Brain microvascular endothelial cell (primary cell): ENCODE results near the gene PPRC1.
A peak's percentile ranks its signal among the peaks of the same experiment; 100 is the strongest.

ENCODE experiments used
- DNase-seq: peaks from one replicate; pipeline ENCODE4 v3.0.0-alpha.2; 2020
- H3K27ac ChIP-seq: fragments of 250-450 bp; sonication (Bioruptor Pico); 2 replicates; pipeline ENCODE4 v1.5.1; 2020; ENCODE audit warnings: mild to moderate bottlenecking, moderate library complexity
- H3K27me3 ChIP-seq: fragments of 250-450 bp; sonication (Bioruptor Pico); replicated peaks from 2 replicates; pipeline ENCODE4 v1.5.1; 2020; ENCODE audit warnings: mild to moderate bottlenecking
- H3K36me3 ChIP-seq: fragments of 250-450 bp; sonication (Bioruptor Pico); replicated peaks from 2 replicates; pipeline ENCODE4 v1.5.1; 2020; ENCODE audit warnings: mild to moderate bottlenecking
- H3K4me3 ChIP-seq: 2 replicates; pipeline ENCODE4 v1.5.1; 2011; ENCODE audit warnings: low read depth, mild to moderate bottlenecking, control low read depth, low read length, moderate library complexity
- in situ Hi-C: cut with HindIII; loops from 2 replicates; pipeline ENCODE4 v1.10.0; 2017; ENCODE audit warnings: low sequenced_read_pairs, low pct_ligation_motif_present
- TF ChIP-seq, protein P1 (sequence below): IDR thresholded peaks from 2 replicates; pipeline ENCODE4 v1.5.1; 2011; ENCODE audit warnings: low read depth, mild to moderate bottlenecking, moderate library complexity, low read length, control low read depth, inconsistent platforms; ENCODE audit errors: missing control alignments

Gene PPRC1

DNA sequence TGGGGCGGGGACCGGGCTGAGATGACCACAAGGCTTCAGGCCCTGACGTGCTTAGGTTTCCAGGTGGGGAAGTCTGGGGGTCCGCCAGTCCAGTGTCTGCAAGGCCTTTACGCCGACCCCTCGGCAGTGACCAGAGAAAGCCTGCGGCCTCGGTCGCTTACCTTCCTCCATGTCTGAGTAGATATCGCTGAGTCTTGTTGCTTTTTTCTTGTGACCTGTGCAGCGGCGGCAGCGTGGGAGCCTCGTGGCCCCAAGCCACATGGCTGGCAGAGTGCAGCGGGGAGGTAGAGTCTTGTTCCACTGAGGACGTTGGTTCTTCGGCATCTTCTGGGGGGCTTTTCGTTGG, 19.7 kb downstream of the PPRC1 start:
- H3K27me3 ChIP-seq = no peaks in the 10 kb centered on the region
- peaks cover 39% of the 10 kb centered on the region for H3K36me3 ChIP-seq
- TF ChIP-seq, protein P1, sequence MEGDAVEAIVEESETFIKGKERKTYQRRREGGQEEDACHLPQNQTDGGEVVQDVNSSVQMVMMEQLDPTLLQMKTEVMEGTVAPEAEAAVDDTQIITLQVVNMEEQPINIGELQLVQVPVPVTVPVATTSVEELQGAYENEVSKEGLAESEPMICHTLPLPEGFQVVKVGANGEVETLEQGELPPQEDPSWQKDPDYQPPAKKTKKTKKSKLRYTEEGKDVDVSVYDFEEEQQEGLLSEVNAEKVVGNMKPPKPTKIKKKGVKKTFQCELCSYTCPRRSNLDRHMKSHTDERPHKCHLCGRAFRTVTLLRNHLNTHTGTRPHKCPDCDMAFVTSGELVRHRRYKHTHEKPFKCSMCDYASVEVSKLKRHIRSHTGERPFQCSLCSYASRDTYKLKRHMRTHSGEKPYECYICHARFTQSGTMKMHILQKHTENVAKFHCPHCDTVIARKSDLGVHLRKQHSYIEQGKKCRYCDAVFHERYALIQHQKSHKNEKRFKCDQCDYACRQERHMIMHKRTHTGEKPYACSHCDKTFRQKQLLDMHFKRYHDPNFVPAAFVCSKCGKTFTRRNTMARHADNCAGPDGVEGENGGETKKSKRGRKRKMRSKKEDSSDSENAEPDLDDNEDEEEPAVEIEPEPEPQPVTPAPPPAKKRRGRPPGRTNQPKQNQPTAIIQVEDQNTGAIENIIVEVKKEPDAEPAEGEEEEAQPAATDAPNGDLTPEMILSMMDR = no peak
- peak; percentile 20 for DNase-seq
- peak overlapping the region; percentile 100 for H3K4me3 ChIP-seq
- in situ Hi-C loops = no loop called here
- peak overlapping the region; percentile 95 for H3K27ac ChIP-seq

DNA sequence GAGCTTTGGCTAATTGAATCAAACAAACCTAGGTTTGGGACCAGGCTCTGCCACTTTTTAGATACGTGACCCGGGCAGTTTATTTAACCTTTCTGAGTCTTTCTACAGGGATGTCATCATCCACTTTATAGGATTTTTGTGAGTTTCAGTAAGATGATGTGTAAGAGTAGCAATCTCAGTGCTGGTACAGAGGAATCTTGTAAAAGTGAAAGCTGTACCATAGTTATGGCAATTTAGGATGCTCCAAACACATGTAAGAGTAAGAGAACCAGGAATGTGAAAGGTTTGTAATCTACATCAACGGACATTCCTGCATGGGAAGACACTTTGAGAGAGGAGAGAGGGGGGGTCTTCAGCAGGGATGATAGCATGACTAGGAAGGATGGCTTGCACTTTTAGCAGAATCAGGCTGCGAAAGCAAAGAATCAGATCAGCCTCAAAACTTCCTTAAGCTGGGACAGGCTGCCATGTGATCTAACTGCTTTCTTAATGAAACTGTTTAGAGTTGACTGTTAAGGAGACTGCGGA, 20.3 kb downstream of the PPRC1 start:
- Histone ChIP-seq H3K27ac (peak overlapping the region; percentile 95), H3K4me3 (peak overlapping the region; percentile 100), H3K36me3 (peaks cover 40% of the 10 kb centered on the region), H3K27me3 (no peaks in the 10 kb centered on the region)
- in situ Hi-C loops = no loop called here
- TF ChIP-seq, protein P1 = no peak
- no peak for DNase-seq

GRCh38 chr10:102154466-102155116, 21.8 kb downstream of the PPRC1 start:
- Histone ChIP-seq H3K4me3 (no peak overlapping the region), H3K27me3 (no peaks in the 10 kb centered on the region), H3K36me3 (peaks cover 34% of the 10 kb centered on the region), H3K27ac (no peak overlapping the region)
- TF ChIP-seq, protein P1 = no peak
- DNase-seq = no peak
- in situ Hi-C loops = no loop called here

- no peak for DNase-seq
- H3K36me3 ChIP-seq = peaks cover 51% of the 10 kb centered on the region
- TF ChIP-seq, protein P1 = no peak
- no peak overlapping the region for H3K4me3 ChIP-seq
- no peak overlapping the region for H3K27ac ChIP-seq
- no peaks in the 10 kb centered on the region for H3K27me3 ChIP-seq
- in situ Hi-C loops = no loop called here
Observed at GRCh38 chr10:102157224-102157623, 24.4 kb downstream of the PPRC1 start.

DNA sequence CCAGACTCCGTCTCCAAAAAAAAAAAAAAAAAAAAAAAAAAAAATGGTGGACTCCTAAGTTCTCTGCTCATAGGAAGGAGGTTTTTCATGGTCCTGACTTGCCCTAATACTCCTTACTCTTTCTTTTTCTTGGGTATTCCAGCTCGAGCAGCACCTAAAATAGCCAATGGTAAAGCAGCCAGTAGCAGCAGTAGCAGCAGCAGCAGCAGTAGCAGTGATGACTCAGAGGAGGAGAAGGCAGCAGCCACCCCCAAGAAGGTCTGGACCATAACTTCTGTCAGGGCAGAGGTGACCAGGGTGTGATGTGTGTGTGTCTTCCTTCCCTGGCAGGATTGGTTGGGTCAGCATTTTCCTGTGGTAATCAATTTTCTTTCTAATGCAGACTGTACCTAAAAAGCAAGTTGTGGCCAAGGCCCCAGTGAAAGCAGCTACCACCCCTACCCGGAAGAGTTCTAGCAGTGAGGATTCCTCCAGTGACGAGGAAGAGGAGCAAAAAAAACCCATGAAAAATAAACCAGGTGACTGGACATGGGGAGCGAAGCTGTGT, 26.3 kb downstream of the PPRC1 start:
- TF ChIP-seq, protein P1 = no peak
- Histone ChIP-seq H3K36me3 (peaks cover 70% of the 10 kb centered on the region), H3K27me3 (no peaks in the 10 kb centered on the region), H3K4me3 (no peak overlapping the region), H3K27ac (no peak overlapping the region)
- DNase-seq = peak; percentile 58
- in situ Hi-C loops = no loop called here

- no peaks in the 10 kb centered on the region for H3K27me3 ChIP-seq
- in situ Hi-C loops = no loop called here
- TF ChIP-seq, protein P1 = no peak
- no peak overlapping the region for H3K27ac ChIP-seq
- no peak for DNase-seq
- no peak overlapping the region for H3K4me3 ChIP-seq
- peaks cover 70% of the 10 kb centered on the region for H3K36me3 ChIP-seq
Observed at GRCh38 chr10:102159831-102160230, 27.0 kb downstream of the PPRC1 start.
